ENCODE data around the gene TNFRSF8.

The TNFRSF8 gene

DNA sequence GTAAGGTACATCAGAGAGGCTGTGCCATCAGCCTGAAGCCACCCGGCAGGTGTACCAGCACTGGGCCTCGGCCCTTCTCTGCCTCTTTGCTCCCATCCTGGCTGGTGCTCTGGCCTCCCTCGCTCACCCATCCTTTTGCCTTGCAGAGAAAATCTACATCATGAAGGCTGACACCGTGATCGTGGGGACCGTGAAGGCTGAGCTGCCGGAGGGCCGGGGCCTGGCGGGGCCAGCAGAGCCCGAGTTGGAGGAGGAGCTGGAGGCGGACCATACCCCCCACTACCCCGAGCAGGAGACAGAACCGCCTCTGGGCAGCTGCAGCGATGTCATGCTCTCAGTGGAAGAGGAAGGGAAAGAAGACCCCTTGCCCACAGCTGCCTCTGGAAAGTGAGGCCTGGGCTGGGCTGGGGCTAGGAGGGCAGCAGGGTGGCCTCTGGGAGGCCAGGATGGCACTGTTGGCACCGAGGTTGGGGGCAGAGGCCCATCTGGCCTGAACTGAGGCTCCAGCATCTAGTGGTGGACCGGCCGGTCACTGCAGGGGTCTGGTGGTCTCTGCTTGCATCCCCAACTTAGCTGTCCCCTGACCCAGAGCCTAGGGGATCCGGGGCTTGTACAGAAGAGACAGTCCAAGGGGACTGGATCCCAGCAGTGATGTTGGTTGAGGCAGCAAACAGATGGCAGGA, 79.2 kb downstream of the TNFRSF8 start:
- DNase-seq (ENCODE audit: low read depth) = no peak

DNA sequence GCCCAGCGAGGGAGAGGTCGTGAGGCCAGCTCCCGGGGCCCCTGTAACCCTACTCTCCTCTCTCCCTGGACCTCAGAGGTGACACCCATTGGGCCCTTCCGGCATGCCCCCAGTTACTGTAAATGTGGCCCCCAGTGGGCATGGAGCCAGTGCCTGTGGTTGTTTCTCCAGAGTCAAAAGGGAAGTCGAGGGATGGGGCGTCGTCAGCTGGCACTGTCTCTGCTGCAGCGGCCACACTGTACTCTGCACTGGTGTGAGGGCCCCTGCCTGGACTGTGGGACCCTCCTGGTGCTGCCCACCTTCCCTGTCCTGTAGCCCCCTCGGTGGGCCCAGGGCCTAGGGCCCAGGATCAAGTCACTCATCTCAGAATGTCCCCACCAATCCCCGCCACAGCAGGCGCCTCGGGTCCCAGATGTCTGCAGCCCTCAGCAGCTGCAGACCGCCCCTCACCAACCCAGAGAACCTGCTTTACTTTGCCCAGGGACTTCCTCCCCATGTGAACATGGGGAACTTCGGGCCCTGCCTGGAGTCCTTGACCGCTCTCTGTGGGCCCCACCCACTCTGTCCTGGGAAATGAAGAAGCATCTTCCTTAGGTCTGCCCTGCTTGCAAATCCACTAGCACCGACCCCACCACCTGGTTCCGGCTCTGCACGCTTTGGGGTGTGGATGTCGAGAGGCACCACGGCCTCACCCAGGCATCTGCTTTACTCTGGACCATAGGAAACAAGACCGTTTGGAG, 80.0 kb downstream of the TNFRSF8 start:
- no peak for DNase-seq (ENCODE audit: low read depth)

DNA sequence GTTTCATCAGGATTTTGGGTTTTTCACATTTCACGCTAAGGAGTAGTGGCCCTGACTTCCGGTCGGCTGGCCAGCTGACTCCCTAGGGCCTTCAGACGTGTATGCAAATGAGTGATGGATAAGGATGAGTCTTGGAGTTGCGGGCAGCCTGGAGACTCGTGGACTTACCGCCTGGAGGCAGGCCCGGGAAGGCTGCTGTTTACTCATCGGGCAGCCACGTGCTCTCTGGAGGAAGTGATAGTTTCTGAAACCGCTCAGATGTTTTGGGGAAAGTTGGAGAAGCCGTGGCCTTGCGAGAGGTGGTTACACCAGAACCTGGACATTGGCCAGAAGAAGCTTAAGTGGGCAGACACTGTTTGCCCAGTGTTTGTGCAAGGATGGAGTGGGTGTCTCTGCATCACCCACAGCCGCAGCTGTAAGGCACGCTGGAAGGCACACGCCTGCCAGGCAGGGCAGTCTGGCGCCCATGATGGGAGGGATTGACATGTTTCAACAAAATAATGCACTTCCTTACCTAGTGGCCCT, 80.6 kb downstream of the TNFRSF8 start:
- peak; percentile 98 for DNase-seq (ENCODE audit: low read depth)

DNA sequence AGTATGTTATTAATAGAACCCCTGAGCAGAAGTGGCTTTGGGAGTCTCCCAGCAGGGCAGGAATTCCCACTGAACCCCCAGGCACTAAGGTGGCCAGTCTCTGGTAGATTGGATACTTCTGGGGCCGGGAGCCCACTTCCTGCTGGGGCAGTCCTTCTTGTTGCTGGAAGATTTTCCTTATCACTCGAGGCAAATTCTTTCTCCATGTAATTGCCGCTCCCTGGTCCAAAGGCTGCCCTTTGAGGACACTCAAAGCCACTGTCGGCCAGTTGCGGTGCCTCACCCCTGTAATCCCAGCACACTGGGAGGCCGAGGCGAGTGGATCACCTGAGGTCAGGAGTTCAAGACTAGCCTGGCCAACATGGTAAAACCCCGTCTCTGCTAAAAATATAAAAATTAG, 81.1 kb downstream of the TNFRSF8 start:
- no peak for DNase-seq (ENCODE audit: low read depth)

DNA sequence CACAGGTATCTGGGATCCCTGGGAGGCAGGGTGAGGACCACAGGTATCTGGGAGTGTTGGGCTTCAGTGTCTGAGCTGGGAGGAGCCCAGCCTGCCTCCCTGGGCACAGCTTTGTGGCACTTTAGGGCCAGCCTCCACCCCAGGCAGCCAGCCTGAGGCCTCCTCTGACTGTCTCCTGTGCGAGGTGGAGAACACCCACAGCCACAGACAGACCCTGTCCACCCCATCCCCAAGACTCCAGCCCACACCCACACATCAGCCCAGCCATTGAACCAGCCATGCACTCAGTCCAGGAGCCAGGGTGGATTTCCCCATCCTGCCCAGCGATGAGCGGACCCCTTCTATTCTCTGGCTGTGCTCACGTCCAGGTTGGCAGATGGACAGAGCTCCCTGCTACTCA, 81.9 kb downstream of the TNFRSF8 start:
- no peak for DNase-seq (ENCODE audit: low read depth)

DNA sequence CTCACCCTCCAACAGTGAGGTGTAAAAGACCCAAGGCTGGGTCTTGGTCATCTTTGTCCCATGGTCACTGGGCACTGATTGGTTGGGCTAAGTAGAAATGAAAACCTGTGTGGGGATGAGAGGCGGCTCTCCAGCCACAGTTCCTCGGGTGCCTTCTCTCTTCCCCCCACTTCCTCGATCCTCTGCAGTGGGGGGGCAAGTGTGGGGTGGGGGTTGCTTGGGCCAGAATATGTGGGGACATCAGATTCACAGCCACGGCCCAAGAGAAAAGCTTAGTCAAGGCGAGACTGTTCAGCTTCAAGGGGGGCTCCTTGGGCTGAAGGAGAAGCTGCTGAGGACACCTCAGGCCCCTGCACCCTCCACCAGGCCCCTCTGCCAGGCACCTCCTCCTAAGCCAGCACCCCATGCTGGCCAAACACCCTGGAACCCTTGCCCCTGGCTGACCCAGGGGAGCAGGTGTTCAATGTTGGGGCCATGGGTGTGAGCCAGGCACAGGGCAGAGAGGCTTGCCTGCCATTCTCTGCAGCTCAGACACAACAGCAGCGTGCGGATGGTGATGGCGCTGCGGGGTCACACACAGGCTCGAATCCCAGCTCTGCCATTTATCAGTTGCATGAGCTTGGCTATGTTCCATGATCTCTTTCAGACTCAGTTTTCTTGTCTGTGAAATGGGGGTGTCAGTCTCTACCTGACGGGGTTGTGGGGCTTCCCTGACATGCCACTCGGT, 82.7 kb downstream of the TNFRSF8 start:
- DNase-seq (ENCODE audit: low read depth) = no peak

DNA sequence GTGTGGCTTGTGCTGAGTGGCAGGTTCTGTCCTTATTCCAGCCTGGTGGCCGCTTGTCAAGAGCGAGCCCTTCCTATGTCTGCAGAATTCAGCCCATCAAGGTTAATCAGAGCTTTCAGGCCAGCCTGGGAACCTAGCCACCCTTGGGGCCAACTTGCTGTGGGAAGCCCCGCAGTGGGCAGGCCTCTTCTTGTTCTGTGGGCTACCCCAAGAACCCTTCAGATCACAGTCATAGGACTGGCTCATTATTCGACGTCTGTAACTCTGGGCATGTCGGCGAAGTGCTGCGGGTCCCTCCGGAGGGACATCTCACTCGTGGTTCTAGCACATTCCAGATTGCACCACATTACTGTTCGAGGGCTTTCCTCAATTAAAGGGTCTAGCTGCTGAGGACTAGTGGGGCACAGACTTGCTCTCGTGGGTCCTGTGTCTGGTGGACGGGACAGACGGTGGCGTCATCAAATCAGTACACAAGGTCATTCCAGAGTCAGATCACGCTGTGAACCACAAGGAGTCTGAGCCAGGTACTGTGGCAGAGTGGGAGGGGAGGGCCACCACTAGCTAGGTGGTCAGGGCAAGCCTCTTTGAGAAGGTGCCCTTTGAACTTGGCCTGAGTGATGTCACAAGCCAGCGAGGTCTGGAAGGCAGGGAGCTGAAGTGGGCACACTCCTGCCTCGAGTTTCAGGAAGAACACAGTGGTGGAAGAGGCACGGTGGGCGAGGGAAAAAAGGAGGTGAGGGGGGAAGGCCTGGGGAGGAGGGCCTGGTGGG, 83.4 kb downstream of the TNFRSF8 start:
- no peak for DNase-seq (ENCODE audit: low read depth)

DNA sequence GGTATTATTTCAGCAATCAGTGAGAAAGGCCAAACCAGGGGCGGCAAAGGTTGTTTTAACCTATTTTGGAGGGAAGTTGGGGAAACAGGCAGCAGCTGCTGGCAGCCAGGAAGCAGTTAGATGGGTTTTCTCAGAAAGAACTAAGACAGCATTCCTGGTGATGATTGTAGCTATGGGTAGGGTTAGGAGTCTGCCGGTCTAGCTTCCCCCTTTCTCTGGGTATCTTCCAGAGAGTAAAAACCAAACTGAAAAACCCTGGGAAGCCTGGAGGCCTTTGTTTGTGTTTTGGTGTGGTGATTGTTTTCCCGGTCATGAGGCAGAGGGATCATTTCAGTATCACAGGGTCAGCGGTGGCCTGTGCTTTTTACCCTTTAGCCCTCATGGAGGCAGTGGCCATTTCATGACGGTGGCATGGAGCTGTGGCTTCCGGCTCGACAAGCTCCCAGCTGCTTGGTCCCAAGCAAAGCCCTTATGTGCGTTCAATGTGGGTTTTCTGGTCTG, 84.1 kb downstream of the TNFRSF8 start:
- DNase-seq (ENCODE audit: low read depth) = no peak

DNA sequence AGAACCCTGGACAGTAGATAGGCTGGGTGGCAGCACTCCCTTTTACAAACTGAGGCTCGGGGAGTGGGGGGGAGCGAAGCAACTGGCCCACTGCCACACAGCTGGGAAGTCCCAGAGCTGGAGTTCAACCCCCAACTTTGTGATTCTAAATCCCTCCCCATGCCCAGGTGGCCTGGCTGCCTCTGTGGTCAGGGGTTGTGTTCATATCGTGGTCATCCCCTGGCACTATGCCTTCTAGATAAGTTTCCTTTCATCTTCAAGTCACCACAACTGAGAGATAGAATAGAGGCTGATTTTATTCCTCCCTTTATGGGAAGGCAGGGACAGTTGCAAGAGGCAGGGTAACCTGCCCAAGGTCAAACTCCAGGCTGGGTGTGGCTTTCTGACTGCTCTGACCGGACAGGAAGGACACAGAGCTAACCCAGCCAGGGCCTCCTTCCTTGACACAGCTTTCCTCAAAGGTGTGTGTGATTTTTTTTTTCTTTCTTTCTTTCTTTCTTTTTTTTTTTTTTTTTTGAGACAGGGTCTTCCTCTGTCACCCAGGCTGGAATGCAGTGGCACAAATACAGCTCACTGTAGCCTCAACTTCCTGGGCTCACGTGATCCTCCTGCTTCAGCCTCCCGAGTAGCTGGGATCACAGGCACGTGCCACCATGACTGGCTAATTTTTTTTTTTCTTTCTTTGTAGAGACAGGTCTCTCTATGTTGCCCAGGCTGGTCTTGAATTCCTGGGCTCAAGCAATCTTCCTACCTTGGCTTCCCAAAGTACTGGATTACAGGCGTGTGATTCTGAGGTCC, 85.3 kb downstream of the TNFRSF8 start:
- DNase-seq (ENCODE audit: low read depth) = no peak

DNA sequence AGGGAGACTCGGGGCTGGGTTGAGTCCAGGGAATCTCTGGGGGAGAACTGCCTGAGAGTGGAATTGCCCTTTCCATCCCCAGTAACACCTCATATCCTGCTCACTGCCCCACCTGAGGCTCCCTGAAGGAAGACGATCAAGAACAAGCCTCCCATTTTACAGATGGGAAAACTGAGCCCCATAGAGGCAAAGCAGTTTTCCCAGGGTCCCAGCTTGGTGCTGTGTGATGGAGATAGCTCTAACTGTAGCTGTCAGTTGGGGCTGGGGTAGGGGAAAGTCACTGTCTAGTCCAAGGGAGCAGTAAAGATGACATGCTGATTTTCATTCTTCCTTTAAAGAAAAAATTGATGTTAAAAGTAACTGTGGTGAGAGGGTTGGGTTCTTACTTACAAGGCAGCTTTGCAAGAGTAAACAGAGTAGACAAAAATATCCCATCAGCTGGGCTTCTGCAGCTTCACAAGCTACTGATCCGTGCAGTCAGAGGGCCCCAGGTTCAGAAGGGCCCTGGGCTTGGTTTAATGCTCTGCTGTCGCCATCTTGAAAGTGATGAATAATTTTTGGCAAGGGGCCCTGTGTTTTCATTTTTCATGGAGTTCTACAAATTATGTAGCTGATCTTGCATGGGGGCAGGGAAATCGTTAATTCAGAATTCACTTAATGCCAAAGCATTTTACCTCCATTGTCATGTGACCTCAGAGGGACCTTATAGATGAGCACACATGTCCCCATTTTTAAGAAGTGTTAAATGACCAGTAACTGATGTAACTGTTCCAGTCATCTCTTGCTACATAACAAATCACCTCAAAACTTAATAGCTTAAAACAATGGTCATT, 86.1 kb downstream of the TNFRSF8 start:
- no peak for DNase-seq (ENCODE audit: low read depth)

DNA sequence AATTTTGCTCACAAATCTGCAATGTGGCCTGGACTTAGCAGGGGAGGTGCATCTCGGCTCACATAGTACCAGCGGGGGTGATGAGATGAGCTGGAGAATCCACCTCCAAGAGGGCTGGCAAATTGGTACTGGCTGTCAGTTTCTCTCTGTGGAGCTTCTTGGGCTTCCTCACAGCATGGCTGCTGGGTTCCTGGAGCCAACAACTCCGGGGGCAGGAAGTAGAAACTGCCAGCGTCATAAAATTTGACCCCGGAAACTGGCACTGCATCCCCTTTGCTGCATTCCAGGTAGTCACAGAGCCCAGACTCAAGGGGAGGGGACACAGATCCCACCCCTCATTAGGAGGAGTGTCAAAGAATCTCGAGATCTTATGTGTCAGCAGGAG, 86.7 kb downstream of the TNFRSF8 start:
- DNase-seq (ENCODE audit: low read depth) = no peak

DNA sequence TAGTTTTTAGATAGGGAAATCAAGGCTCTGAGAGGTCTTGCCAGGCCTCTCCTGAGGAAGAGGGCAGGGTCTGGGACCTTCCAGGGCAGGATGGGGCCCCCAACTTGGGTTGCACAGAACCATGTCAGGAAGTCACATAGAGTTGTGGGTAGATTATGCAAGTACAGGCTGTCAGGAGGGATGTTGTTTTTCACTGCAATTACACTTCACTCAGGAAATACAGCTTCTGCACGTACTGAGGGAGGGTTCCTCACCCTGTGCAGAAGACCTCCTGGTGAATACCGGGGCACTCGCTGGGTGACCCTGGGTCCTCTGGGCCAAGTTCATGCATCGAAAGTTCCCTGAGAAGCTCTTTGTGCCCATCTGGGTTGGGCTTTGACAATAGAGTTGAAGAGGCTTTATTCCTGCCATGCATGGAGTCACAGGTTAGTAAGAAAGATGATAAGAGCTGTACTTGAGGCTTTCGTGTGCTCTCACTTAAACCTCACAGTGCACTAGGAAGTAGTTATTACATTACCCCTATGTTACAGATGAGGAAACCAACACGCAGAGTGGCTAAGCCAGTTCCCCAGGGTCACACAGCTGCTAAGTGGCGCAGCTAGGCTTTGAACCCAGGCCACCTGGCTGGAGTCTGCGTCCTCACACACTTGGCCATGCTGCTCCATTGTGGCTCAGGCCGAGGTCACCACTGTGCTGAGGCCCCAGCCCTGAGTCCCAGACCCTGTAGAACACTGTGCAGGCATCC, 87.5 kb downstream of the TNFRSF8 start:
- DNase-seq (ENCODE audit: low read depth) = no peak

DNA sequence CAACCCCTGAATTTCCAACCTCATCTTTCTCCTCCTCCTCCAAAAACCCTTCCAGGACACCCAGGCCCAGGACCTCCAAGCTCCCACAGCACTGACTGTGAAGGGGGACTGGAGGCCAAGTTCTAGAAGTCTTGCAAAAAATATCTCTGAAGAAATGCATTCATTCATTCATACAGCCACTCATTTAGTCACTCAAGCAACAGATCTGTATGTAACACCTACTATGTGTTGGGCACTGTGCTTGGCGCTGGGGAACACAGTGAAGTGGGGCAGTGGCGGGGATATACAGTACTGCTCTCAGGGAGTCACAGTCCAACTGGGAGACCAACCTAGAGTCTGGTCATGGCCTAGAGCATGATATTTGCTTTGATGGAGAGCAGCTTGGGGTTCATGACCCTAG, 88.4 kb downstream of the TNFRSF8 start:
- no peak for DNase-seq (ENCODE audit: low read depth)

DNA sequence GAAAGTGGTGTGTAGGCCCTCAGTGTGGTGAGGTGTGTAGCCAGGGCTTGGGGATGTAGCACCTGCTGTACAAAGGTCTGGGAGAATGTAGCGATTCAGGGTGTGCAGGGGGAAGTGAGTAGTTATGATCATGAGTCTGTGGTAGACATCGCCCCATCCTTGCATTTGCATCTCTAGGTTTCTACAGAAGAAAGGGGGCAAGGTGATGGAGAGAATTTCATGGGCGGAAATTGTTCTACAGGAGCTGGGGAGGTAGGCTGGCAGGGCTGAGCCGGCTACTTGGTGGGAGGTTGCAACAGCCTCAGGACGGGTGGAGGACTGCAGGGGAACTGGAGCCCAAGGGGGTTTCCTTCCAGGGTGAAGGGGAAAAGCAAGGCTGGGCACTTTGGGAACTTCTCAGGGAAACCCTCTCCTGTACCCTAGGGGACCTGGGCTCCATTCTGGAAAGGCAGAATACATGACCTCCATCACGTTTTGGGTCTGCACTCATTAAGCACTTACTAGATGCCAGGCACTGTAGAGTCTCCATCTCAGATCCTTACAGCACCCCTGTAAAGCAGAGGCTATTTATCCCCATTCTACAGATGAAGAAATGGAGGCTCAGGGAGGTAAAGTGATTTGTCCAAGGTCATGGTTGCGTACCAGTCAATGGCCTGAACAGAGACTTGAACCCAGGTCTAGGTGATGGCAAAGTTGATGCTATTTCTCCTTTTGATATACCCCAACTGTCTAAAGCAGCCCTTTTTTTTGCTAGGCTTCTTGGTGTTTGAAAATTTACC, 89.2 kb downstream of the TNFRSF8 start:
- no peak for DNase-seq (ENCODE audit: low read depth)

DNA sequence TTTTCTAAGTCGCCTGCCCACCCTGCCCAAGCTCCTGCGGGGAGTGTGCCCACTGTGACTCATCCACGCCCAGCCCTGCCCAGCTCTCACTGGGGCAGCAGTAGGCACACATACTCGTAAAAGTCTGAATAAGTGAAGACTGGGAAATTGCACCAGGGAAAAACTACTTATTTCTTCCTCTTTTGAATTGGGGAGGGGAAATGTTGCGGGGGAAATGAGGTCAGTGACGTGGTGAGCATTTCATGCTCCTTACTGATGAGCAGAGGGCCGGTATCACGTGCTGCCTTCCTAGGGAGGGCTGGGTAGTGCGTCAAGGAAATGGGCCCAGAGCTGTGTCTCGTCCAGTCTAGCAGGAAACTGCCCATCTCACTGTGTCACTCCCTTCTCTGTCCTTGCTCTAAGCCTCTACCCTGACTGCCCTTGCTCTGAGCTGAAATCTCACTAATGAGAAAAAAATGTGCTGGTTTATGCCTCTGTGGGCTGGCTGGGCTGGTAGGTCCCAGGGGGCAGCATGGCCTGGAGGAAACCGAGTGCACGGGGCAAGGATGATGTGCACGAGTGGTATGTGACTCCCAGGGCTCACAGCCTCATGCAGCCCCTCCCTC, 90.2 kb downstream of the TNFRSF8 start:
- peak; percentile 90 for DNase-seq (ENCODE audit: low read depth)

DNA sequence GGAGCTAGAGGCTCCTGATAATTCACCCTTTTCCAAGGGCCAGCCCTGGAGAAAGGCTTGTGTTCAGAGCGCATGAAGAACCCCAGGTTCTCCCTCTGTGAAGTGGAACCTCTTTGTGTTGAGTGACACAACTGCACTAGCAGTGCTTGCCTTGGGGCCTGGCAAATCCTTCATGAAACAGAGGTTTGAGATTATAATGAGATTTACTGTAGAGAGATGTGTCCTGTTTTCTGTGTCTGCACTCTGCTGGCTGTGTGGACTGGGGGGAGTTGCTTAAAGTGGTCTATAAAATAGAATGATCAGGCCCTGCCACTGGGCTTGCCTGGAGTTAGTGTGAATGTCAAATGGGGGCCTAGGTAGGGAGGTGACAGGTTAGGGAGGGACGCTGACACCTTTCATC, 92.2 kb downstream of the TNFRSF8 start:
- DNase-seq (ENCODE audit: low read depth) = no peak

DNA sequence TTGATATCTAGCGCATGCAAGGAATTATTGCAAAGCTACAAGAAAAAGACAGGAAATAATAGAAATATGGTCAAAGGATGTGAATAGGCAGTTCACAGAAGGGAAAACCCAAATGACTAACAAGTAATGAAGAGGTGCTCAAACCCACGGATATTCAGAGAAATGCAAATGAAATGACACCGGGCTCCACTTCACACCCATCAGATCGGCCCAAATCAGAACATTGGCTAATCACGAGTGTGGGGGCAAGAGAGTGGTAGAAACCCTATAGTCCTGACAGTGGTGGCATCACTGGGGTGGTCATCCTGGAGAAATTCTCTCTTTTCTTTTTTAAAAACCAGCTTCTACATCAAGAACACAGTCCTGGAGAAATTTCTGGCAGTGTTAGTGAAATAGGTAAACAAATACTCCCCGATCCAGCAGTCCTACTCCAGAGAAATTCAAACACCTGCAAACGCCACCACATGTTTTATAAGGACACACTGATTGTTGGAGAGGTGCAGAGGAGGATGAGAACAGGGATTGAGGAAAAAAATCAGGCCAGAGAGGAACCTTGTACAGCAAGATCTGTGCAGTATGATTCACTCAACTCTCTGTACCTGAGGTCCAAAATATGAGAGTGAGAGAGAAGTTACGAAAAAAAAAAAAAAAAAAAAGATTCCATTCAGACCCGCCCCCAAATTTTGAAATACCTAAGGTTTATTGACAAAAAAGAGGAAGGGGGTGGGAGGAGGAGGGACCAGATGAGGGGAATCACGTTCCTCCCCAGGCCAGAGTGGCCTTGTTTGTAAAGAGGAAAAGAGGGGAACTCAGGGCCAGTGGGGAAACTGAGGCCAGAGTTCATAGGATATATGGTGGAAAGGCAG, 94.5 kb downstream of the TNFRSF8 start:
- DNase-seq (ENCODE audit: low read depth) = no peak

All from GM04503 (cell line).